Trophoblast cell (in vitro differentiated cells and primary cell): ENCODE measurements around the gene PITPNM3.

Source experiments
- DNase-seq, 2 donors: peaks; one replicate each; pipeline ENCODE4 v3.0.0-alpha.2; 2016
- H2AFZ ChIP-seq: 2 replicates; pipeline ENCODE4 v1.6.1; 2013; ENCODE audit warnings: low read length, moderate library complexity, mild to moderate bottlenecking; ENCODE audit not compliant: insufficient read depth, poor library complexity
- H2AK5ac ChIP-seq: 2 replicates; pipeline ENCODE4 v1.6.1; 2013; ENCODE audit warnings: mild to moderate bottlenecking, low read length
- H2BK120ac ChIP-seq: 2 replicates; pipeline ENCODE4 v1.6.1; 2013; ENCODE audit warnings: low read length, mild to moderate bottlenecking, moderate library complexity; ENCODE audit not compliant: insufficient read depth, poor library complexity
- H2BK12ac ChIP-seq: 2 replicates; pipeline ENCODE4 v1.6.1; 2013; ENCODE audit warnings: mild to moderate bottlenecking, low read length, moderate library complexity
- H2BK5ac ChIP-seq: 2 replicates; pipeline ENCODE4 v1.6.1; 2013; ENCODE audit warnings: low read length, low read depth, moderate library complexity, mild to moderate bottlenecking; ENCODE audit not compliant: poor library complexity
- H3K14ac ChIP-seq: 2 replicates; pipeline ENCODE4 v1.6.1; 2013; ENCODE audit warnings: mild to moderate bottlenecking, low read length
- H3K18ac ChIP-seq: 2 replicates; pipeline ENCODE4 v1.6.1; 2013; ENCODE audit warnings: mild to moderate bottlenecking, low read length
- H3K23ac ChIP-seq: 2 replicates; pipeline ENCODE4 v1.6.1; 2013; ENCODE audit warnings: low read length
- H3K27ac ChIP-seq: 2 replicates; pipeline ENCODE4 v1.5.1; 2013; ENCODE audit warnings: low read depth, mild to moderate bottlenecking, inconsistent platforms, low read length, moderate library complexity
- H3K27me3 ChIP-seq: 2 replicates; pipeline ENCODE4 v1.6.1; 2013; ENCODE audit warnings: inconsistent platforms, mild to moderate bottlenecking, low read length, moderate library complexity; ENCODE audit not compliant: insufficient read depth
- H3K36me3 ChIP-seq, 2 experiments: 1 replicate in 1 of 2; 2 replicates in 1 of 2; pipeline ENCODE4 v1.6.1; 2013; ENCODE audit warnings: low read length in 2 of 2, mild to moderate bottlenecking in 2 of 2, moderate library complexity in 1 of 2; ENCODE audit not compliant: insufficient read depth in 2 of 2, control insufficient read depth in 1 of 2
- H3K4ac ChIP-seq: 2 replicates; pipeline ENCODE4 v1.6.1; 2013; ENCODE audit warnings: low read depth, mild to moderate bottlenecking, low read length, moderate library complexity
- H3K4me1 ChIP-seq, 2 experiments: 1 replicate in 1 of 2; 2 replicates in 1 of 2; pipeline ENCODE4 v1.6.1; 2013; ENCODE audit warnings: low read length in 2 of 2, mild to moderate bottlenecking in 2 of 2, moderate library complexity in 1 of 2; ENCODE audit not compliant: insufficient read depth in 2 of 2, control insufficient read depth in 1 of 2
- H3K4me2 ChIP-seq: 2 replicates; pipeline ENCODE4 v1.6.1; 2013; ENCODE audit warnings: inconsistent platforms, mild to moderate bottlenecking, low read length, moderate library complexity
- H3K4me3 ChIP-seq: 2 replicates; pipeline ENCODE4 v1.5.1; 2013; ENCODE audit warnings: mild to moderate bottlenecking, low read depth, low read length, inconsistent platforms
- H3K79me1 ChIP-seq: one replicate; pipeline ENCODE4 v1.6.1; 2013; ENCODE audit warnings: low read length
- H3K79me2 ChIP-seq: 2 replicates; pipeline ENCODE4 v1.6.1; 2013; ENCODE audit warnings: low read length, mild to moderate bottlenecking; ENCODE audit not compliant: control insufficient read depth, insufficient read depth, poor library complexity
- H3K9ac ChIP-seq: 2 replicates; pipeline ENCODE4 v1.6.1; 2013; ENCODE audit warnings: mild to moderate bottlenecking, low read length
- H3K9me3 ChIP-seq: 2 replicates; pipeline ENCODE4 v1.6.1; 2013; ENCODE audit warnings: low read depth, mild to moderate bottlenecking, control low read depth, inconsistent platforms, low read length; ENCODE audit not compliant: insufficient read depth
- H4K12ac ChIP-seq: 2 replicates; pipeline ENCODE4 v1.6.1; 2013; ENCODE audit warnings: low read depth, mild to moderate bottlenecking, low read length, moderate library complexity
- H4K8ac ChIP-seq: 2 replicates; pipeline ENCODE4 v1.6.1; 2013; ENCODE audit warnings: low read depth, mild to moderate bottlenecking, low read length, moderate library complexity
- H4K91ac ChIP-seq: one replicate; pipeline ENCODE4 v1.6.1; 2013; ENCODE audit warnings: low read depth, mild to moderate bottlenecking, low read length, moderate library complexity
- WGBS: extraction: QIAGEN DNeasy Blood & Tissue Kit; methylation state at CpG from one replicate; pipeline ENCODE4 v1.1.7; 2013; ENCODE audit warnings: missing lambda C conversion rate; ENCODE audit not compliant: insufficient read length, insufficient coverage; ENCODE audit errors: extremely low coverage; 5-methylcytosine and 5-hydroxymethylcytosine counted together

Gene PITPNM3

GRCh38 chr17:6482105-6482455 lies 74.3 kb downstream of the PITPNM3 start:
- no peak overlapping the region for H3K9ac ChIP-seq
- no peak overlapping the region for H3K4ac ChIP-seq
- no peaks in the 10 kb centered on the region for H3K36me3 ChIP-seq
- H3K27me3 ChIP-seq = no peaks in the 10 kb centered on the region
- no CpG with 5 or more reads among the region's 6 CpGs for WGBS
- no peaks in the 10 kb centered on the region for H3K79me2 ChIP-seq
- no peaks in the 10 kb centered on the region for H3K79me1 ChIP-seq
- no peak overlapping the region for H3K18ac ChIP-seq
- peaks cover 9 to 11% of the 10 kb centered on the region in 2 experiments for H3K4me1 ChIP-seq
- H4K12ac ChIP-seq = no peak overlapping the region
- H4K8ac ChIP-seq = no peak overlapping the region
- H2AFZ ChIP-seq = no peak overlapping the region
- H4K91ac ChIP-seq = no peak overlapping the region
- H3K23ac ChIP-seq = no peak overlapping the region
- no peak overlapping the region for H3K27ac ChIP-seq
- no peak overlapping the region for H3K4me2 ChIP-seq
- no peaks in the 10 kb centered on the region for H3K9me3 ChIP-seq
- no peak overlapping the region for H3K14ac ChIP-seq
- H2BK12ac ChIP-seq = no peak overlapping the region
- peak; percentile 89 to 95 for DNase-seq
- no peak overlapping the region for H3K4me3 ChIP-seq
- H2BK120ac ChIP-seq = no peak overlapping the region
- no peak overlapping the region for H2BK5ac ChIP-seq
- no peak overlapping the region for H2AK5ac ChIP-seq

GRCh38 chr17:6480303-6480675 lies 76.1 kb downstream of the PITPNM3 start:
- H3K23ac ChIP-seq = no peak overlapping the region
- H3K4me2 ChIP-seq = no peak overlapping the region
- H3K9me3 ChIP-seq = no peaks in the 10 kb centered on the region
- H2BK12ac ChIP-seq = no peak overlapping the region
- no peak overlapping the region for H3K18ac ChIP-seq
- no peak overlapping the region for H4K12ac ChIP-seq
- H3K4me1 ChIP-seq = peaks cover 9 to 15% of the 10 kb centered on the region in 2 experiments
- no peak overlapping the region for H2AK5ac ChIP-seq
- WGBS = no CpG with 5 or more reads among the region's 9 CpGs
- no peaks in the 10 kb centered on the region for H3K27me3 ChIP-seq
- H2BK120ac ChIP-seq = no peak overlapping the region
- no peaks in the 10 kb centered on the region for H3K36me3 ChIP-seq
- no peak overlapping the region for H4K8ac ChIP-seq
- H3K79me1 ChIP-seq = no peaks in the 10 kb centered on the region
- no peak overlapping the region for H3K27ac ChIP-seq
- no peak overlapping the region for H3K4ac ChIP-seq
- no peak overlapping the region for H2BK5ac ChIP-seq
- H2AFZ ChIP-seq = no peak overlapping the region
- no peak for DNase-seq
- no peaks in the 10 kb centered on the region for H3K79me2 ChIP-seq
- no peak overlapping the region for H3K14ac ChIP-seq
- H3K9ac ChIP-seq = no peak overlapping the region
- H4K91ac ChIP-seq = no peak overlapping the region
- no peak overlapping the region for H3K4me3 ChIP-seq

GRCh38 chr17:6479622-6480302 lies 76.6 kb downstream of the PITPNM3 start:
- no peak overlapping the region for H2BK5ac ChIP-seq
- no peaks in the 10 kb centered on the region for H3K79me2 ChIP-seq
- H2AK5ac ChIP-seq = no peak overlapping the region
- H4K91ac ChIP-seq = no peak overlapping the region
- no peak overlapping the region for H3K27ac ChIP-seq
- H3K9me3 ChIP-seq = no peaks in the 10 kb centered on the region
- H4K12ac ChIP-seq = no peak overlapping the region
- H3K4me3 ChIP-seq = no peak overlapping the region
- H3K4me2 ChIP-seq = no peak overlapping the region
- H3K18ac ChIP-seq = no peak overlapping the region
- no CpG with 5 or more reads among the region's 13 CpGs for WGBS
- no peak overlapping the region for H3K23ac ChIP-seq
- H3K36me3 ChIP-seq = no peaks in the 10 kb centered on the region
- H3K14ac ChIP-seq = no peak overlapping the region
- H3K79me1 ChIP-seq = no peaks in the 10 kb centered on the region
- H2AFZ ChIP-seq = no peak overlapping the region
- peak overlapping the region; percentile 9 for H3K9ac ChIP-seq
- no peak overlapping the region for H2BK120ac ChIP-seq
- peak; percentile 24 to 56 for DNase-seq
- no peak overlapping the region for H3K4ac ChIP-seq
- peaks cover 9 to 18% of the 10 kb centered on the region in 2 experiments for H3K4me1 ChIP-seq
- no peaks in the 10 kb centered on the region for H3K27me3 ChIP-seq
- no peak overlapping the region for H2BK12ac ChIP-seq
- no peak overlapping the region for H4K8ac ChIP-seq

- H3K4ac ChIP-seq = no peak overlapping the region
- H2AFZ ChIP-seq = no peak overlapping the region
- H3K18ac ChIP-seq = no peak overlapping the region
- H3K27ac ChIP-seq = no peak overlapping the region
- H3K14ac ChIP-seq = no peak overlapping the region
- no peak overlapping the region for H3K4me3 ChIP-seq
- WGBS = no CpG with 5 or more reads among the region's 11 CpGs
- H4K8ac ChIP-seq = no peak overlapping the region
- H3K4me1 ChIP-seq = peaks cover 9 to 18% of the 10 kb centered on the region in 2 experiments
- no peaks in the 10 kb centered on the region for H3K9me3 ChIP-seq
- H3K36me3 ChIP-seq = no peaks in the 10 kb centered on the region
- no peak overlapping the region for H3K23ac ChIP-seq
- H2BK12ac ChIP-seq = no peak overlapping the region
- H2BK120ac ChIP-seq = no peak overlapping the region
- H3K79me1 ChIP-seq = no peaks in the 10 kb centered on the region
- H3K9ac ChIP-seq = no peak overlapping the region
- H2AK5ac ChIP-seq = no peak overlapping the region
- no peaks in the 10 kb centered on the region for H3K27me3 ChIP-seq
- H4K91ac ChIP-seq = no peak overlapping the region
- no peak for DNase-seq
- H4K12ac ChIP-seq = no peak overlapping the region
- H2BK5ac ChIP-seq = no peak overlapping the region
- no peak overlapping the region for H3K4me2 ChIP-seq
- no peaks in the 10 kb centered on the region for H3K79me2 ChIP-seq
These were observed 77.9 kb downstream of the PITPNM3 start for GRCh38 chr17:6478486-6478885.
